GM15510 (cell line): ENCODE data around the gene GSG1L.

Experiments
- POLR2A ChIP-seq: IDR thresholded peaks from 3 replicates; pipeline ENCODE4 v1.6.1; 2011; ENCODE audit warnings: borderline replicate concordance; ENCODE audit not compliant: insufficient read length; ENCODE audit errors: extremely low read depth

Gene GSG1L

GRCh38 chr16:27818246-27818645, 245.3 kb downstream of the GSG1L start:
- TF ChIP-seq POLR2A, result no peak

GRCh38 chr16:27817038-27817437, 246.5 kb downstream of the GSG1L start:
- no peak for TF ChIP-seq POLR2A

- no peak for TF ChIP-seq POLR2A
These were observed 247.0 kb downstream of the GSG1L start for GRCh38 chr16:27816561-27816960.

DNA sequence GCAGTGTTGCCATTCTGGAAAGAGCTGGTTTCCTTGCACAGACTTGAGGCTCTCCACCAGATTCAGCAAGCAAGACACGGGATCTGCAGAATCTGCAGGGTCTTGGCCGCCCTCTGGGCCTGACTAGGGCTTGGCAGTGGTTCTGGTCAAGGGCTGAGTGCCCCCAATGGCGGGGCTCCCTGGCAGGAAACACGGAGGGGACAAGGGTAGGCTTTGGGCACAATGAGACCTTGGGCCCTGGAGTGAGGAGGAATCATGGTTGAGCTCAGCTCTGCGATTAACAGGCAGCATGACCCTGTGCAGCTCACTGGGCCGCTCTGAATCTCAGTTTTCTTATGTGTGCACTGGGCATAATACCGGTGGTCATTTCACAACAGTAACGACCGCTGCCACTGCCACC, 249.9 kb downstream of the GSG1L start:
- no peak for TF ChIP-seq POLR2A

- no peak for TF ChIP-seq POLR2A
These were observed 251.6 kb downstream of the GSG1L start for GRCh38 chr16:27811881-27812280.

DNA sequence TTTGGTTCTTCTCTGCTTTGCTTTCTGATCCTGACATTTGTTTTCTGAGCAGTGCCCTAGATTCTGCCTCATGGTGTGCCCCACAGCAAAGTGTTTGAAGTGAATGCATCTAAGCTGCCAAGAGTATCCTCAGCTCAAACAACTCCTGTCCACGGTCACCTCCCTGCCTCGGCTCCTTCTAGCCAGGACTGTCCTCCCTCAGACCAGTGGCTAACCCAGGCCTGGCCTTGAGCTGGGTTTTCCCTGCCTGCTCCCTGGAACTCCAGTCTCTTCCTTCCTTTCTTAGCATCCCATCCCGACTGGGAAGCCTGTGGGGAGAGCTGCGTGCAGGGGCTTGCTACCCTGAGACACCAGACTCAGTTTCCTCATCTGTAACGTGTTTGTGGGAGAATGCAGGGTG, 256.5 kb downstream of the GSG1L start:
- no peak for TF ChIP-seq POLR2A

- no peak for TF ChIP-seq POLR2A
These were observed 257.1 kb downstream of the GSG1L start for GRCh38 chr16:27806388-27806787.

GRCh38 chr16:27805828-27806351, 257.6 kb downstream of the GSG1L start:
- TF ChIP-seq POLR2A, result no peak

- no peak for TF ChIP-seq POLR2A
These were observed 259.6 kb downstream of the GSG1L start for GRCh38 chr16:27803775-27804549.

- no peak for TF ChIP-seq POLR2A
These were observed 260.7 kb downstream of the GSG1L start for GRCh38 chr16:27802664-27803439.

- TF ChIP-seq POLR2A, result no peak
These were observed 262.1 kb downstream of the GSG1L start for GRCh38 chr16:27801289-27801945.

GRCh38 chr16:27800817-27801216, 262.7 kb downstream of the GSG1L start:
- no peak for TF ChIP-seq POLR2A

DNA sequence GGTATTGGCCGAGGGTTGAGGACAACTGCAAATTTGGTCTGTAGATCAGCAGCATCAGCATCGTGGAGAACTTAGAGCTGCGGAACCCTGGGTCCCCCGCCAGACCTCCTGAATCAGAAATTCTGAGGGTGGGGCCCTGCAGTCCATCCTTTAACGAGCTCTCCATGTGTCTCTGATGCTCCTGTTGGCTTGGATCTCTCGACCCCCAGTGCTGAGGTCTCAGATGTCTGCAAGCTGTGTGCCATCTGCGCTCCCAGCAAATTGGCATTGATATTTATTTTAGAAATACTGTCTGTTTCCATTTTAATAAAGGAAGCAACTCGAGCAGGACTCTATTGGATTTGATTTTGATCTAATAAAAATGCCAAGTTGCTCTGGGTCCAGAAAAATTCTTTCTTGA, 263.6 kb downstream of the GSG1L start:
- no peak for TF ChIP-seq POLR2A

DNA sequence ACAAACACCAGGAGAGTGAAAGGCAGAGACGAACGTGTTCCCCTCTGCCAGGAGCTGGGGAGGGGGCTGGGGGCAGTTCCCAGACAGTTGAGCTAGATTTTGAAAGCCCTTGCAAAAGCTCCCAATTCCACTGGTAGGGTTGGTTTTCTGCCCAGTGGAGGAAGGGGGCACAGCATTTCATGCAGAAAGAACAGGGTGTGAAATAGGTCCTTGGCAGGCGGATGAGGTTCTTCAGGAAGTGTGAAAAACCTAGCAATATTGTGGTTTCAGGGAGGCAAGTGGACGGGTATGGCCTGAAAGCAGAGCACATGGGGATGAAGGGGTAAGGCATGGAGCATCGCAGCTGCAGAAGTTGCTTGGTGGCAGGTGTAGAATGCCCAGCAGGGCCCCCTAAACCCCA, 265.3 kb downstream of the GSG1L start:
- no peak for TF ChIP-seq POLR2A

DNA sequence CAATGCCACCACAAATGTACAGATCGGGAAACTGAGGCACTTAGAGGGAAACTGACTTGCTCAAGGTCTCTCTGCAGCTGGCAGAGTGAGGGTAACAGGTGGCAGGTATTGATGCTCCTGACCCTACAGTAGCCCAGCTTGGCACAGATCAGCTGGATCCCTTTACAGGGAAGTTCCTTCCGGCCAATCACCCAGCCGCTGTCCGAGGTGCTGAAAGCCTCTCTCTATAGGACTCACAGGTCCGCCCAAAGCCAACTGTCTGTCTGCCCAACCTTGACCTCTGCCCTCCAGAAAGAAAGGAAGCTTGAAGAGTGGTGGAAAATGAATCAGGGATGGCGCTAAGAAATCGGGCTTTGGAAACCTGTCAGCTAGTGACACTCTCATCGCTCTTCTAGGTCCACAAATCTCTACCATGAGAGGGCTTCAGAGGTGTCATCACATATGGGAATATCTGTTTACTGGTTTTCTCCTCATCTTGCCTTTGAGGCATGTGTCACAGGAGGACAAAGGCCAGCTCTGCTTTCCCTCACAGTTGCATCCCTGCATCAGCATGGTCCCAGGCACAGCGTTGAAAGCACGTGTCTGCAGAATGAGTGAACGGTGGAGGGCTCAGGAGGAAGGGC, 267.4 kb downstream of the GSG1L start:
- TF ChIP-seq POLR2A, result no peak
